ENCODE data around the gene TTC7B. TPM values are rescaled to one million over a fixed set of nuclear protein-coding genes. Genes with fewer than 3 reads are reported as not detected.

The TTC7B gene
- total and polyA plus RNA-seq, 9 of the 15 experiments (the other 6 are each of a cell fraction or from before 2014, with no cell fraction given): 2.2 to 77.2 (median 36.7) TPM

- TF ChIP-seq ZNF586 (CRISPR knock-in tag; conservative IDR thresholded peaks at IDR 0.05) (no peak), STAG1 (CRISPR knock-in tag; IDR thresholded peaks at IDR 0.05; ENCODE audit: borderline replicate concordance) (peak; percentile 26; the same call in 1 of the 2 replicates), ZKSCAN1 (IDR thresholded peaks at IDR 0.05; ENCODE audit: low read depth, low read length) (peak; percentile 41; the same call in 1 of the 2 replicates), ZFX (CRISPR knock-in tag; IDR thresholded peaks at IDR 0.05) (peak; percentile 53; the same call in 1 of the 2 replicates), PYGO2 (tag; IDR thresholded peaks at IDR 0.05) (no peak), REST (IDR thresholded peaks at IDR 0.05; ENCODE audit: borderline replicate concordance) (peak; percentile 42; the same call in 1 of the 2 replicates), REST (CRISPR knock-in tag; IDR thresholded peaks at IDR 0.05; ENCODE audit: low read depth) (no peak), CTCFL (IDR thresholded peaks at IDR 0.05; ENCODE audit: borderline replicate concordance, insufficient read depth, low read depth, low read length, poor library complexity, severe bottlenecking) (peak; percentile 64), YY1 (IDR thresholded peaks at IDR 0.05; ENCODE audit: borderline replicate concordance in 1 of 3, control insufficient read depth in 1 of 3, extremely low read depth in 1 of 3, insufficient read depth in 3 of 3, insufficient read length in 1 of 3, insufficient replicate concordance in 2 of 3, low read depth in 1 of 3, low read length in 2 of 3) (peak in 1 of 3 experiments; percentile 42), CREM (IDR thresholded peaks at IDR 0.05; ENCODE audit: low read depth) (peak; percentile 43; the same call in 1 of the 2 replicates), ZNF134 (CRISPR knock-in tag; conservative IDR thresholded peaks at IDR 0.05) (no peak), NFE2 (IDR thresholded peaks at IDR 0.05; ENCODE audit: low read depth) (peak; percentile 58), TRIM28 (IDR thresholded peaks at IDR 0.05) (no peak), ZNF347 (CRISPR knock-in tag; IDR thresholded peaks at IDR 0.05; ENCODE audit: low read depth) (no peak)
- TF ChIP-seq, protein P1, sequence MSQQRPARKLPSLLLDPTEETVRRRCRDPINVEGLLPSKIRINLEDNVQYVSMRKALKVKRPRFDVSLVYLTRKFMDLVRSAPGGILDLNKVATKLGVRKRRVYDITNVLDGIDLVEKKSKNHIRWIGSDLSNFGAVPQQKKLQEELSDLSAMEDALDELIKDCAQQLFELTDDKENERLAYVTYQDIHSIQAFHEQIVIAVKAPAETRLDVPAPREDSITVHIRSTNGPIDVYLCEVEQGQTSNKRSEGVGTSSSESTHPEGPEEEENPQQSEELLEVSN (IDR thresholded peaks at IDR 0.05; ENCODE audit: borderline replicate concordance in 1 of 2, extremely low read depth in 1 of 2, insufficient read depth in 1 of 2, insufficient read length in 1 of 2, low read depth in 1 of 2, low read length in 1 of 2, poor library complexity in 1 of 2, severe bottlenecking in 1 of 2): peak in 1 of 2 experiments; percentile 51
Measured at GRCh38 chr14:90758028-90758889, 58.0 kb downstream of the TTC7B start (continued).

All from K562 (cell line).